NT2/D1 (cell line): ENCODE measurements around the gene PCDHGB4.

Experiments
- SUZ12 ChIP-seq: IDR thresholded peaks from 2 replicates; pipeline ENCODE4 v1.6.1; 2011; ENCODE audit not compliant: insufficient read length, insufficient read depth; ENCODE audit errors: extremely low read depth
- YY1 ChIP-seq: IDR thresholded peaks from 2 replicates; pipeline ENCODE4 v1.6.1; 2011; ENCODE audit not compliant: insufficient read length, insufficient read depth
- ZNF274 ChIP-seq: IDR thresholded peaks from 2 replicates; pipeline ENCODE4 v1.6.1; 2011; ENCODE audit warnings: mild to moderate bottlenecking, low read depth, low read length

DNA sequence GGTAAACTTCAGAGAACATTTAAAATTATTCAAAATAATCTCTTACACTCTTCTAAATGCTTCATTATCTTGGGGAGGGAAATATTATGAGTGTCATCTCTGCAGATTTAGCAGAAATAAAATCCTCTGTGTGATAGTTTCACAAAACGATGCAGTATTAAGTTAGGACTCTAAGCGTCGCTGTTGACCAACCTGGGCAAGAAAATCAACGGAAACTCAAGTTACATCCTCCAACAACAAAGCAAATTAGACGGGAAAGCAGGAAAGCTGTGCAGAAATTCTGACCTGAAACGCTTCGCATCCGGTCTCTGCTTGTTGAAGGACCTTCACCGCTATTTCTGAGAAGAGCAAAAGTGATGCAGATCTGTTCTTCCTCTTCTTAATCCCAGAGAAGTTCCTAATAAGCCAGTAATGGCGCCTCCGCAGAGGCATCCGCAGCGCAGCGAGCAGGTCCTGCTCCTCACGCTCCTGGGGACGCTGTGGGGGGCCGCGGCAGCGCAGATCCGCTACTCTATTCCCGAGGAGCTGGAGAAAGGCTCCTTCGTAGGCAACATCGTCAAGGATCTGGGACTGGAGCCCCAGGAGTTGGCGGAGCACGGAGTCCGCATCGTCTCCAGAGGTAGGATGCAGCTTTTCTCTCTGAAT lies 13.7 kb upstream of the PCDHGB4 start, which contains the start of gene PCDHGA6:
- TF ChIP-seq YY1 (no peak), SUZ12 (no peak), ZNF274 (no peak)
